Suprapubic skin (tissue), 4 donors: ENCODE measurements around the gene NTMT1. TPM values are rescaled to one million over a fixed set of nuclear protein-coding genes. Genes with fewer than 3 reads are reported as not detected.

Experiments
- DNase-seq, 2 donors: peaks; one replicate each; pipeline ENCODE4 v3.0.0-alpha.2; 2019; ENCODE audit warnings: low spot score in 2 of 2
- H3K27ac ChIP-seq: fragments of 200-600 bp; sonication (generic); one replicate; pipeline ENCODE4 v1.5.1; 2019
- H3K27me3 ChIP-seq: fragments of 200-600 bp; sonication (generic); one replicate; pipeline ENCODE4 v1.5.1; 2019
- H3K36me3 ChIP-seq: fragments of 200-600 bp; sonication (generic); one replicate; pipeline ENCODE4 v1.5.1; 2019
- H3K4me1 ChIP-seq: fragments of 200-600 bp; sonication (generic); one replicate; pipeline ENCODE4 v1.5.1; 2019
- H3K4me3 ChIP-seq: fragments of 200-600 bp; sonication (generic); one replicate; pipeline ENCODE4 v1.5.1; 2019; ENCODE audit warnings: mild to moderate bottlenecking
- H3K9me3 ChIP-seq: fragments of 200-600 bp; sonication (generic); one replicate; pipeline ENCODE4 v1.5.1; 2019
- EP300 ChIP-seq: sonication (generic); formaldehyde crosslinking; IDR thresholded peaks from one replicate; pipeline ENCODE4 v1.6.1; 2017; ENCODE audit warnings: antibody characterized with exemption
- POLR2A ChIP-seq, 2 donors: fragments of 450-650 bp; IDR thresholded peaks; one replicate each; pipeline ENCODE4 v1.6.1; 2017; ENCODE audit warnings: antibody characterized with exemption in 2 of 2, mild to moderate bottlenecking in 2 of 2, moderate library complexity in 2 of 2
- POLR2AphosphoS5 ChIP-seq, 3 donors: sonication (generic); formaldehyde crosslinking; IDR thresholded peaks; one replicate each; pipeline ENCODE4 v1.6.1; 2017; ENCODE audit warnings: antibody characterized with exemption in 3 of 3
- WGBS: methylation state at CpG from one replicate; pipeline ENCODE4 v1.1.5; 2018; 5-methylcytosine and 5-hydroxymethylcytosine counted together
- total RNA-seq, 4 donors: library from RNA; depleted of rRNA; stranded (reverse); fragments of >200 nt; gene quantifications; one replicate each; pipeline ENCODE4 v1.1.0, GENCODE V29; 2016
- TF ChIP-seq, protein P1 (sequence below), 2 donors: fragments of 200-600 bp in 1 of 2; fragments of 450-650 bp in 1 of 2; sonication (generic) in 1 of 2; IDR thresholded peaks; one replicate each; pipeline ENCODE4 v1.5.1; 2016 to 2019; ENCODE audit warnings: antibody characterized with exemption in 2 of 2, mild to moderate bottlenecking in 1 of 2, moderate library complexity in 1 of 2

The NTMT1 gene, protein sequence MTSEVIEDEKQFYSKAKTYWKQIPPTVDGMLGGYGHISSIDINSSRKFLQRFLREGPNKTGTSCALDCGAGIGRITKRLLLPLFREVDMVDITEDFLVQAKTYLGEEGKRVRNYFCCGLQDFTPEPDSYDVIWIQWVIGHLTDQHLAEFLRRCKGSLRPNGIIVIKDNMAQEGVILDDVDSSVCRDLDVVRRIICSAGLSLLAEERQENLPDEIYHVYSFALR
- total RNA-seq, result 10 to 100 TPM; 19.4 to 25.0 (median 20.8) TPM

DNA sequence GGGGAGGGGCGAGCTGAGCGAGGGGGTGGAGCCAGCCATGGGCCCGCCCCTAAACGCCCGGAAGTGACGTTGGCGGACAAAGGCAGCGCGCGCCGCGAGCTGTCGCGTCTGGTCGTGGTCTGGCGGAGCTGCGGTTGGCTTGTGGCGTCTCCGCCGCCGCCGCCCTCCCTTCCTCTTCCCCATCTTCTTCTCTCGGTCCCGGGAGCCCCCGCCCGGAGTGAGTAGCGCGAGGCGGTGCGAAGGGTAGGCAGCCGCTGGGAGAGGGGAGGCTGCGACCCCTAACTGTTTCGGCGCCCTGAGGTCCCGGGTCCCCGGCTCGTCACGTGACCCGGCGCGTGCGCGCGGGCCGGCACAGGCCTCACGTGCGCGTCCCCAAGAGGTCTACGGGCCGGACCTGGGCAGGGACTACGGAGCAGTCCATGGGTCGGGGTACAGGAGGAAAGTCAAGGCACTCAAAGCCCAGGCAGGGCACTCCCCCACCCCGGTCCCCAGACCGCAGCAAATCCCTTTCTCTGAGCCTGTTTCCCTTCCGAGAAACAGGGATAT, at the start of gene NTMT1:
Gene NTMT1, plus strand, starts transcription at position 85 of the 546 bp plus-strand sequence. CDS start 6,541 bp downstream, outside the sequence.
- TF ChIP-seq POLR2AphosphoS5 (IDR thresholded peaks at IDR 0.05) (peak; percentile 89 to 99 (median 91)), EP300 (no peak), POLR2A (IDR thresholded peaks at IDR 0.05) (peak; percentile 89 to 98)
- TF ChIP-seq, protein P1, sequence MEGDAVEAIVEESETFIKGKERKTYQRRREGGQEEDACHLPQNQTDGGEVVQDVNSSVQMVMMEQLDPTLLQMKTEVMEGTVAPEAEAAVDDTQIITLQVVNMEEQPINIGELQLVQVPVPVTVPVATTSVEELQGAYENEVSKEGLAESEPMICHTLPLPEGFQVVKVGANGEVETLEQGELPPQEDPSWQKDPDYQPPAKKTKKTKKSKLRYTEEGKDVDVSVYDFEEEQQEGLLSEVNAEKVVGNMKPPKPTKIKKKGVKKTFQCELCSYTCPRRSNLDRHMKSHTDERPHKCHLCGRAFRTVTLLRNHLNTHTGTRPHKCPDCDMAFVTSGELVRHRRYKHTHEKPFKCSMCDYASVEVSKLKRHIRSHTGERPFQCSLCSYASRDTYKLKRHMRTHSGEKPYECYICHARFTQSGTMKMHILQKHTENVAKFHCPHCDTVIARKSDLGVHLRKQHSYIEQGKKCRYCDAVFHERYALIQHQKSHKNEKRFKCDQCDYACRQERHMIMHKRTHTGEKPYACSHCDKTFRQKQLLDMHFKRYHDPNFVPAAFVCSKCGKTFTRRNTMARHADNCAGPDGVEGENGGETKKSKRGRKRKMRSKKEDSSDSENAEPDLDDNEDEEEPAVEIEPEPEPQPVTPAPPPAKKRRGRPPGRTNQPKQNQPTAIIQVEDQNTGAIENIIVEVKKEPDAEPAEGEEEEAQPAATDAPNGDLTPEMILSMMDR (IDR thresholded peaks at IDR 0.05), result no peak
- H3K4me1 ChIP-seq, result peaks cover 59% of the 10 kb centered on the region

DNA sequence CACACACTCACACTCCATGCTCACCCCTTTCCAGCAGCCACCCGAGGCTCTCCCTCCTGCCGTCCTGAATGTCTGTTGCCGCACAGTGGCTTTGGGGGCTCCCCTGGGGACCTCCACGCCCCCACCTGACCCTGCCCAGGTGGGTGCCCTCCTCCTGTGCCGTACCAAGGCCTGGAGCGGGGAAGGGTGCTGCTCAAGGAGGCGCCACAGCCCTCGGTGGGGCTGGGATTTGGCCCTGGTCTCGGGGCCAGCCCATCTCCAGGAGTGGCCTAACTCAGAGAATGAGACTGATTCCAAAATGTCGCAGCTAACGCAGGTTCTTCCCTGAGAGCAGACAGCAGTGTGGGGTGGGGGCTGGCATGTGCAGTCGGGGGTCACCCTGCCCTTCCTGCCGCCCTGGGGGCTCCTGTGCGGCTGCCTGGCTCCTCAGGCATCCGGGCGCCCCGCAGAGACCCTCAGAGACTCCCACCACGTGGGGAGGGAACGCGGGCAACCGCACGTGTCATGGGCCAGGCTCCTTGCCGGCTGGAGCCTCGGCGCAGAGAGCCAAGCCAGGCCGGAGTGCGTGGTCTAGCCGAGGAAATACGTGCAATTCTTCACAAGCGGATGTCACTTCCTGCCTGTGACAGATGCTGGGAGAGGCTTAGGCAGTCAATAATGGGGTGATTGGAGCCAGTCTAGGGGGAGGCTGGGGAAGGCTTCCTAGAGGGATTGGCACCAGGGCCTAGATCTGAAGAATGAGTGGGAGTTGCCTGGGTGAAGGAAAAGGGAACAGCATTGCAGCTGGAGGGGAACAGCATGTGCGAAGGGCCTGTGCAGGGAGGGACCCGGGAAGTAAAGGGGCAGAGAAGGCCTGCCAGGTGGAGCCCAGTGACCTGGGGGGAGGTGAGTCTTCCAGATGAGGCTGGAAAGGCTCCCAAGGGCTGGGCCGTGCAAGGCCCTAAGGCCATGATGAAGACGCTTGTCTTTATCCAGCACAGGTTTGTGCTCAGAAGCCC, 49.1 kb upstream of the NTMT1 start:
- TF ChIP-seq, protein P1 (IDR thresholded peaks at IDR 0.05), result no peak
- TF ChIP-seq POLR2A (IDR thresholded peaks at IDR 0.05), result no peak
- no peak for TF ChIP-seq POLR2AphosphoS5 (IDR thresholded peaks at IDR 0.05)
- no peak for TF ChIP-seq EP300
- Histone ChIP-seq H3K4me3 (no peak overlapping the region), H3K27ac (no peak overlapping the region), H3K27me3 (no peaks in the 10 kb centered on the region), H3K9me3 (no peaks in the 10 kb centered on the region), H3K36me3 (no peaks in the 10 kb centered on the region), H3K4me1 (no peaks in the 10 kb centered on the region)
- 78% methylated on average over 17 of the region's 34 CpGs for WGBS
- DNase-seq, result no peak

More for the DNA sequence above, at the start of gene NTMT1:
- Histone ChIP-seq H3K4me3 (peak within 1 kb of the TSS; percentile 82), H3K27ac (peak within 1 kb of the TSS; percentile 84), H3K36me3 (no peaks in the 10 kb centered on the region), H3K9me3 (no peaks in the 10 kb centered on the region), H3K27me3 (no peaks in the 10 kb centered on the region)
- WGBS, result 0% methylated on average over 34 of the region's 55 CpGs
- DNase-seq, result peak; percentile 92 to 95

DNA sequence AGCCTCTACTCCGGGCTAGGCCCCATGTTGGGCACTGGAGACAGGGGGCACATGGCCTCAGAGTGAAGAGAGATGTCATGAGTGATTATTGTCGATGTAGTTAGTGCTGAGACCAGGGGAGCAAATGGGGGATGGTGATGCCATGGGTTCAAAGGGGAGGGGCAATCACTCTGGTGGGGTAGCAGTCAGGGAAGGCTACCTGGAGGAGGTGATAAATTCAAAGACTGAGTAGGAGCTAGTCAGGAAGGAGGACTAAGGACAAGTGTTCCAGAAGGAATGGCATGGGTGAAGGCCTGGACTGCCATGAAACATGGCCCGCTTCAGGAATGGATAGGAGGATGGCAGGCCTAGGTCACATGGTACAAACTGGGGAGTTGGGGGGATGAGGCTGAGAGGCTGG, 46.7 kb upstream of the NTMT1 start:
- Histone ChIP-seq H3K27ac (no peak overlapping the region), H3K4me3 (no peak overlapping the region), H3K9me3 (no peaks in the 10 kb centered on the region), H3K4me1 (no peaks in the 10 kb centered on the region), H3K36me3 (no peaks in the 10 kb centered on the region), H3K27me3 (no peaks in the 10 kb centered on the region)
- WGBS, result 89% methylated on average over 3 of the region's 3 CpGs
- DNase-seq, result no peak
- TF ChIP-seq POLR2AphosphoS5 (IDR thresholded peaks at IDR 0.05) (no peak), EP300 (no peak), POLR2A (IDR thresholded peaks at IDR 0.05) (no peak)
- TF ChIP-seq, protein P1 (IDR thresholded peaks at IDR 0.05), result no peak

DNA sequence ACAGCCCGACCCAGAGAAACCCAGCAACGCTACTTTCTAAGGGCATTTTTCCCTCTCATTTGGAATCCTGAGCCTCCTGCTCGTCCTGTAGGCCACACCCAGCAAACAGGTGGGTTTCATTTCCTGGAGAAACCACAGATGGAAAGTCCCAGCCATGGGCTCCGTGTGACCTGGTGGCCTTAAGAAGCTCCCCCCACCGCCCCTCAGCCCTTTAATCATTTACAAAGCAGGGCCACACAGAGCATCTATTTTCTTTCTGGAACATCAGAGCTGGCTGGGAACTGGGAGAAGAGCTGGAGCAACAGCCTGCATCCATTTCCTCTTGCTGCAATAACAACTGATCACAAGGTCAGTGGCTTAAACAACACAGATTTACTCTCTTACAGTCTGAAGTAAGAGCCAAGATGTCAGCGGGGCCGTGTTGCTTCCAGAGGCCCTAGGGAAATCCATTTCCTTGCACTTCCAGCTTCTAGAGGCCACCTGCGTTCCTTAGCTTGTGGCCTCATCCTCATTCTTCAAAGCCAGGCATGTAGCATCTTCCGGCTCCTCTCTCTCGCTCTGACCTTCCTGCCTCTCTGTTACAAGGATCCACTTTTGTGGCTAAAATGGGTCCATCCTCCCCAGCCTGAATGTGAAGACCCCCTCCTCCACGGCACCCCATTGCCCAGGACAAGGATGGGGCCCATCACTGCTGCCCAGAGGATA, 45.6 kb upstream of the NTMT1 start:
- H3K9me3 ChIP-seq, result no peaks in the 10 kb centered on the region
- H3K36me3 ChIP-seq, result no peaks in the 10 kb centered on the region
- no peak for DNase-seq
- H3K27me3 ChIP-seq, result no peaks in the 10 kb centered on the region
- no peak for TF ChIP-seq POLR2AphosphoS5 (IDR thresholded peaks at IDR 0.05)
- no peak for TF ChIP-seq EP300
- no peak for TF ChIP-seq POLR2A (IDR thresholded peaks at IDR 0.05)
- TF ChIP-seq, protein P1 (IDR thresholded peaks at IDR 0.05), result no peak
- H3K4me3 ChIP-seq, result no peak overlapping the region
- no peak overlapping the region for H3K27ac ChIP-seq
- WGBS, result 88% methylated on average over 10 of the region's 11 CpGs
- H3K4me1 ChIP-seq, result no peaks in the 10 kb centered on the region
